Neuron (in vitro differentiated cells): ENCODE measurements around the gene KIAA1328.

Experiments
- H2AFZ ChIP-seq: one replicate; pipeline ENCODE4 v1.6.1; 2013; ENCODE audit warnings: low read depth, mild to moderate bottlenecking, inconsistent platforms, low read length, moderate library complexity
- H3K27me3 ChIP-seq: one replicate; pipeline ENCODE4 v1.6.1; 2013; ENCODE audit warnings: low read length; ENCODE audit not compliant: insufficient read depth
- H3K36me3 ChIP-seq: one replicate; pipeline ENCODE4 v1.6.1; 2013; ENCODE audit warnings: low read length; ENCODE audit not compliant: insufficient read depth
- H3K4me1 ChIP-seq: one replicate; pipeline ENCODE4 v1.6.1; 2013; ENCODE audit warnings: low read length; ENCODE audit not compliant: insufficient read depth
- H3K4me3 ChIP-seq: 2 replicates; pipeline ENCODE4 v1.5.1; 2013; ENCODE audit warnings: mild to moderate bottlenecking, low read length, moderate library complexity
- H3K9me3 ChIP-seq: one replicate; pipeline ENCODE4 v1.6.1; 2013; ENCODE audit warnings: low read length

KIAA1328 gene

DNA sequence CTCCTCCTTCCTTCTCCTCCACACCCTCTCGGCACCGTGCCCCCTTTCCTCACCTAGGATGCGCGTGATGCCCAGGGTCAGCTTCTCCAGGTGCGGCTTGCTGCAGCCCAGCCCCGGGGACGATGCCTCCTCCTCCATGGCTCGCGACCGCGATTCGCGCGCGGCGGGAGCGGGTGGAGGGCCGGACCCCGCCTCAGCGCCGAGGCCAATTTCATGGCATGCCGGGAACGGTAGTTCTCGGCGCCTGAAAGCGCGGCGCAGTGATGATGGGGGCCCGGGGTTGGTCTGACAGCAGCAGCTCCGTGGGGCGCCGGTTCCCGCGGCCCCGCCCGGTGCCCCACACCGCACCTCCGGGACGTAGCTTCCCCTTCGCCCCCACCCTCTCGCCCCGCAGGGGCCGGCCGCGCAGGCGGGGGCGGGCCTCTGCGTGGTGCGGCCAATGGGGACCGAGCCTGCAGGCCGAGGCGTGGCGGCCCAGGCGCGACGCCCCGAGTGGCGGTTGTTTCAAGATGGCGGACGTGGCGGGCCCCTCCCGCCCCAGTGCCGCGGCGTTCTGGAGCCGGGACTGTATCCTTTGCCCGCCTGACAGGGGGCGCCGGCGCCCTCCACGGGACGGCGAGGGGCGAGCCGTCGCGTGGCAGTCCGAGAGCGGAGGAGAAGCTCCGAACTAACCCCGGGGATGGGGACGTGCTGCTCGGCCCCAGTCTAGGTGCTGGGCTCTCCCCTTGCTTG is at the start of gene KIAA1328, which contains the start of gene TPGS2:
TSS of gene KIAA1328 (plus strand) at position 498 of the 732 bp plus-strand sequence. CDS start at position 510, 12 bp downstream.
TSS of gene TPGS2 (minus strand) at position 373 of the 732 bp plus-strand sequence. CDS start at position 138, 235 bp downstream.
- H3K9me3 ChIP-seq: peaks cover 2% of the 10 kb centered on the region
- H3K27me3 ChIP-seq: no peaks in the 10 kb centered on the region
- H3K4me3 ChIP-seq: peak within 1 kb of the TSS; percentile 79
- H3K36me3 ChIP-seq: peaks cover 4% of the 10 kb centered on the region
- H2AFZ ChIP-seq: peak within 1 kb of the TSS; percentile 69
- peaks cover 11% of the 10 kb centered on the region for H3K4me1 ChIP-seq

DNA sequence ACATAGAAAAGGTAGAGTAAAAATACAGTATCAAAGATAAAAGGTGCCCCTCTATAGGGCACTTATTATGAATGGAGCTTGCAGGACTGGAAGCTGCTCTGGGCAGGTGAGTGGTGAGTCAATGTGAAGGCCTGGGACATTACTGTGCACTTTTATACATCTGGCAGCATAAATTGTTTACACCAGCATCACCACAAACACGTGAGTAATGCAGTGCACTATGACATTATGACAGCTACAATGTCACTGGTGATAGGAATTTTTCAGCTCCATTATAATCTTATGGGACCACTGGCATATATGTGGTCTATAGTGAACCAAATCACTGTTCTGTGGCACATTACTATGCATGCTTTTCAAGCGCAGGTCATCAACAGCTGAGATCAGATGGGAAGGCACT is 48.2 kb upstream of the KIAA1328 start:
- Histone ChIP-seq H3K4me3 (no peak overlapping the region), H3K9me3 (no peaks in the 10 kb centered on the region), H3K27me3 (no peaks in the 10 kb centered on the region), H3K4me1 (no peaks in the 10 kb centered on the region), H3K36me3 (peaks cover 23% of the 10 kb centered on the region), H2AFZ (no peak overlapping the region)

DNA sequence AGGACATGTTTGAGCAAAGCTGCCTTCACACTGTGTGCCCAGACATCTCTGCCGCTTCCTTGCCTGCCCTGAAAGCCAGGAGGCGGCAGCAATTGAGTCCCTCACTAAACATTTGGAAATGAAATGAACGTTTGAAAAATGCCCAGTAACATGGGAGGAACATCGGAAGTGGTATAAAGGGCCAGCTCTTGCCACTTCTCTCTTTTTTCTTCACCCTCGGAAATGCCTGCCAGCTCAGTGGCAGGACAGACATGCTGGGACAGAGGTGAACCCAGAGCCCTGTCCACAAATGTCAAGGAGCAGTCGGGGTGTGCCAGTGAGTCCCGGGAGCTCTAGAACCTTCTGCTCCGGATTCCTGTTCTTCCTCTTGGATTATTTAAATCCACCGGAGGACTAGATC is 46.2 kb upstream of the KIAA1328 start:
- Histone ChIP-seq H3K27me3 (no peaks in the 10 kb centered on the region), H3K36me3 (peaks cover 21% of the 10 kb centered on the region), H3K4me3 (no peak overlapping the region), H3K4me1 (peaks cover 4% of the 10 kb centered on the region), H2AFZ (no peak overlapping the region), H3K9me3 (no peaks in the 10 kb centered on the region)

DNA sequence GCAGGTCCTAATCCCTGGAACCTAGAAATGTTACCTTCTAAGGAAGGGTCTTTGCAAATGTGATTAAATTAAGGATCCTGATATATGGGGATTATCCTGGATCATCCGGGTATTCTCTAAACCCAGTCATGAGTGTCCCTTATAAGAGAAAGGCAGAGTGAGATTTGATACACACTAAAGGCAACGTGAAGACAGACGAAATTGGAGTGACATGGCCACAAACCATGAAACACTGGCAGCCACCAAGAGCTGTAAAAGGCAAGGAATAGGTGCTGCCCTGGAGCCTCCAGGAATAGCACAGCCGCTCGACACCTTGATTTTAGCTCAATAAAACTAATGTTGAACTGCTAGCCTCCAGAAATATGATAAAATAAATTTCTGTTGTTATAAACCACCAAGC is 45.1 kb upstream of the KIAA1328 start:
- no peak overlapping the region for H2AFZ ChIP-seq
- peaks cover 21% of the 10 kb centered on the region for H3K36me3 ChIP-seq
- H3K27me3 ChIP-seq: no peaks in the 10 kb centered on the region
- H3K9me3 ChIP-seq: no peaks in the 10 kb centered on the region
- peaks cover 4% of the 10 kb centered on the region for H3K4me1 ChIP-seq
- H3K4me3 ChIP-seq: no peak overlapping the region

DNA sequence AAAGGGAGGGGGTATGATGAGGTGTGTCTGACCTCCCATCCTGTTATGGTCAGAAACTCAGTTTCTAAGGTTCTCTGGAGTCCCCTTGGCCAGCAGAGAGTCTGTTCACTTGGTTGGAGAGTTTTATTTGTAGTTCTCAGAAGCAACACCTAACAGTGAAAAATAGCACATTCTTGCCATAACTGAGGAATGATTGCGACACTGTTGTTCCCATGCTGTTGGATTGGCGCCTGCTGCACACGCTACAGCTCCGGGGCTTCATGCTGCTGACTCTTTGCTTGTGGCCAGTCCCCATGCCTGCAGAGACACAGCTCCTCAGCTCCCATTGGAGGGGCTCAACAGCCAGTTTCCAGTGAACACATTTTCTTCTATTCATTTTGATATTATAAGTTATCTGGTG is 42.2 kb upstream of the KIAA1328 start:
- H3K9me3 ChIP-seq: no peaks in the 10 kb centered on the region
- no peak overlapping the region for H2AFZ ChIP-seq
- no peak overlapping the region for H3K4me3 ChIP-seq
- H3K36me3 ChIP-seq: peaks cover 15% of the 10 kb centered on the region
- H3K4me1 ChIP-seq: peaks cover 4% of the 10 kb centered on the region
- H3K27me3 ChIP-seq: no peaks in the 10 kb centered on the region

DNA sequence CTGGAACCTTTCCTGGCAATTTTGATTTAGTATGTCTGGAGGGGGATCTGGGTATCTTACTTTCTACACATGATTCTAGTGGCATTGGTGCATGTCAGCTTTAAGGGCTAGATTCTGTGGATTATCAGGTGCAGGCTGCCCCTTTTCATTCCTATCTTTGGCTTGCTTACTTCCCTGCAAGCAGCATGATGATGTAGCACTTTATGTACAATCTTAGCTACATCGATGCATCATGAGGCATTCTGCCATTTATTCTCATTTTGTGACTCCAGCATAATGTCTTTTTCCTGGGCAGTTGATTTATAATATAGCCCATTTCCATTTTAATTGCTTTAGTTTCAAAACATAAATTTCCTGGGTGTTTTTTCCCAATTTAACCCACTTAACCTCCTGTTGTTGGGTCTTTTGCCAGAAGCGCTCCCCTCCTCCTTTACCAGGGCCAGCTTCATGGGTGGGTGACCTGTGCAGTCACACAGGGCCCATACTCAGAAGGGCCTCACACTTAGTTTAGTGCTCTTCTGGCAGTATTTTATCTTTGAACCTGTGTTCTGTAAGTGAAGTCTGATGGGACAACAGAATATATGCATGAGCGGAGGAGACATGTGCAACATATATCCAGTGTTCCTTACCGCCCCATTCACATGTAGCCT is 36.2 kb upstream of the KIAA1328 start:
- no peak overlapping the region for H2AFZ ChIP-seq
- peaks cover 64% of the 10 kb centered on the region for H3K36me3 ChIP-seq
- no peaks in the 10 kb centered on the region for H3K4me1 ChIP-seq
- H3K4me3 ChIP-seq: no peak overlapping the region
- H3K27me3 ChIP-seq: no peaks in the 10 kb centered on the region
- no peaks in the 10 kb centered on the region for H3K9me3 ChIP-seq

DNA sequence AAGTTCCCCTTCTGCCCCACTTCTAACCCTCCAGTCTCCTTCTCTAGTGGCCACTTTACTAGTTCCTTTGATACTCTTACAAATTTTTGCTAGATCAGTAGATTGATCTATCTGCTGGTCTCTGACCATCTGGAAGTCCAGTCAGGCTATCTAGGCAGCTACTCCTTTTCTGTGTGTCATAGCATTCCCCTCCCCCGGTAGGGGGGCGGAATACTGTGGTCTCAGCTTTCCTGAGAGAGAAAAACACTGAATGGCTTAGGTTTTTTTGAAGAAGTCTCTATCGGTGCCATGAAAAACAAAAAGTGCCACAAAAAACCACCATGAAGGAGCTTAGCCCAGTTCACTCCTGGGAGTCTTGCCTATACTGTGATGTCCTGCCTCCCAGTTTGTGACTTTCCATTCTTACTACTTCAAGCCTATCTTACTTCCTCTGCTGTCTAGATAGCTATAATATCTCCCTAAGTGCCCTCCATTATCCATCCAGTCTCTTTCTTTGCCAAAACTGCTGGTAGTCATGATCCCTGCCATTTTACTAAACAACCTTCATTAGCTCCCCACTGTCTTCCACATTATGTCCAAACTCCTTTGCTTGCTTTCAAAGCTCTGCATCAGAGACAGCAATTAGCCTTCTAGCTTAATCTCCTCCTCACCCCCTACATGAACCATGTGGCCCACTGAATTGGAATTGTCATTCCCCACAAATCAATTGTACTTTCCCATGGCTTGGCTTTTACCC is 30.0 kb upstream of the KIAA1328 start:
- H3K9me3 ChIP-seq: peaks cover 5% of the 10 kb centered on the region
- H3K27me3 ChIP-seq: no peaks in the 10 kb centered on the region
- H3K4me1 ChIP-seq: no peaks in the 10 kb centered on the region
- H3K4me3 ChIP-seq: no peak overlapping the region
- H2AFZ ChIP-seq: no peak overlapping the region
- peaks cover 77% of the 10 kb centered on the region for H3K36me3 ChIP-seq

DNA sequence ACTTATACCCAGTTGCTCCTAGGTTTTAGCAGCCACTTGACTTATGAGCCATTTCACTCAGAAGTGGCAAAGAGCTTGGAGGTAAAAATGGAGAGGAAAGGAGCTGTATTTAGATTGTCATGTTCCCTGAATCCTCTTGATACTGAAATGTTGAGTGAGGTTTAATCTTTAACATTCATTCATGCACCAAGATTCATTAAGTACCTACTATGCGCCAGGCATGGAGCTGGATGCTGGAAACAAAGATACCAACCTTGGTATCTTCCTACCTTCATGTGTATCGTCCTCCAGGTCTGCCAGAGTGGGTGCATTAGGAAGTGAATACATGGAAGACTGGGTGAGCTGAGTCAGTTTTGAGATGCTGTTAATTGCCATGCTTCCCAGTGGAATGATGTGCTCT is 23.8 kb upstream of the KIAA1328 start:
- H3K4me1 ChIP-seq: no peaks in the 10 kb centered on the region
- no peak overlapping the region for H3K4me3 ChIP-seq
- peaks cover 6% of the 10 kb centered on the region for H3K9me3 ChIP-seq
- H2AFZ ChIP-seq: no peak overlapping the region
- H3K36me3 ChIP-seq: peaks cover 63% of the 10 kb centered on the region
- no peaks in the 10 kb centered on the region for H3K27me3 ChIP-seq

DNA sequence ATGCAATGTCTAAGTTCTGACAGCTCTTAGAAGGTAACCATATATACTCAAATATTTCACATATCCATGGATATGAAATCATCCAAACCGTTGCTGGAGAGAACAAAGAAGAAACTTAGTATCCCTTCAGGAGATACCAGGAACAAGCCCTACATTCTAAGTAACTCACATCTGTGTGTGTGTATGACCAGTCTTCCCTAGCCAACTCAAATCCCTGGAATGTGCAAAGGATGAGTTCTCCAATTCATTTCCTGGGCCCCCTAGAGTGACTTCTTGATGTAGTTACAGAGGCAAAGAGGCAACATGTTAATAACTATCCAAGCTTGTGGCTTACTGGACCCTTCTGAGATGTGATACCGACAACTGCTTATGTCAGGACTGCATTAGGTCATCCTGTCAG is 20.2 kb upstream of the KIAA1328 start:
- Histone ChIP-seq H2AFZ (no peak overlapping the region), H3K9me3 (peaks cover 2% of the 10 kb centered on the region), H3K4me3 (no peak overlapping the region), H3K36me3 (peaks cover 53% of the 10 kb centered on the region), H3K4me1 (no peaks in the 10 kb centered on the region), H3K27me3 (no peaks in the 10 kb centered on the region)

DNA sequence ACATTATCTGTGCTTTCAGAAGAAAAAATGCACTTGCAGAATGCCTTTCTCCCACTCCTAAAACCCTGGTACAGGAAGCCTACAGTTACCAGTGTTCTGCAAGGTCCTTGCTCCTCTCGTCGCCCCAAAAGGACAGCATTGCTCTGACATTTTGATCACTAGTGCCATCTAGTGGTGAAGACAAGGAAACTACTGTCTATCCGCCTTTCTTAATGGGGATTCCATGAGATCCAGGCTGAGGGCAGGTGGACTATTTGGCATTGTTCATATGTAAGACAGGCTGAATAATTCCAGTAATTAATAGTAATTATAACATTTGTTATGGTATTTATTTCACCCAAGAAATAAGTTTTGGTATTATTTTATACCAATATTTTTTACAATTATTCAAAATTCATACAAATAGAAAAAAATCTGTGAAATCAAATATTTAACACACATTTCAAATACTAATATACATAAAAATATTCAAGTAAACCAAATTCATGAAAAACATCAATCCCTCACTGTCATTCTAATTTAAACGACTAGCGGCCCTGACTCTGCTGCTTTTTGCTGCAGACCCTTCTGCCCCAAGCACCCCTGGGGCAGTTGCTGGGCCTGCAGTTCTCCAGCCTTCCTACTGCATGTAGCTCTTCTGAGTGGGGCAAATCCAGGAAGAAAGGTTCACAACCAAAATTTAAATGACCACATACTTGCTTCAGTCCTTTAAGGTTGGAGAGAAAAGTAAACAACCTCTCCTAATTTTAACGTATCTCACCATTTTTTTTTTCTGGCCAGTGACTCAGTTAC is 19.1 kb upstream of the KIAA1328 start:
- no peak overlapping the region for H3K4me3 ChIP-seq
- no peaks in the 10 kb centered on the region for H3K4me1 ChIP-seq
- H3K27me3 ChIP-seq: no peaks in the 10 kb centered on the region
- H3K36me3 ChIP-seq: peaks cover 52% of the 10 kb centered on the region
- H2AFZ ChIP-seq: no peak overlapping the region
- H3K9me3 ChIP-seq: no peaks in the 10 kb centered on the region

DNA sequence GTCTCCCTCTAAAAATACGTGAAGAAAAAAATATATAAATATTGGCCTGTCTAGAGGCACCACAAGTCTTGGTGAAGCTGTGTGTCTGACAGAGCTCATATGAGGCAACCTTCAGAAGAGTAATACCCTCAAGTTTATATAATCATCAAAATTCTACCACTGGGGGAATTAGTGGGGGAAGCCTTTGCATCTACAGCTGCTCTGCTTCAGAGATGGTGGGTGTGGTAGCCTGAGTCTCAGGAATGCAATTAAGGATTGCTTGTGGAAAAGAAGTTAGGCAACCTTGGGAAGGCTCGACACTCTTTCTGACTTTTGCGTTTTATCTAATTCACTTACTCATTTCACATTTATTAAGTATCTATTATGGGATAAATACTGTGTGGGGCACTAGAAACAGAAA is 17.5 kb upstream of the KIAA1328 start:
- peaks cover 50% of the 10 kb centered on the region for H3K36me3 ChIP-seq

DNA sequence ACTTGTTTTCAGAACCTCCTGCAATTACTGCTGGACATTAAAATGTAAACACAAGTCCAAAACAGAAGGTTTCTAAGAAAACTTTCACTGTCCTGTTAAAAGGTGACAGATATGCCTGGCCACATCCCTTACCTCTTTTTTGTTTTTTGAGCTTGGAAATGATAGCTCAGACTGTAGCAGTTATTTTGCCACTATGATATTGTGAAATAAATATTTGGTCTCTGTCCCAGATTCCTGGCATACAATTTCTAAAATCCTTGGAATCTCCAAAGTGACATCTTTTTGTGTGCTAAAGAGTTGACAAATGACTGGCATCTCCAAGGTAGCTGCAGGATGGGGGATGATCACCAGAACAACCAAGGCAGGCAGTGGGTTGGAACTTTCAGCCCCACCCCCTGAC is 17.0 kb upstream of the KIAA1328 start:
- Histone ChIP-seq H3K27me3 (no peaks in the 10 kb centered on the region), H3K9me3 (no peaks in the 10 kb centered on the region), H2AFZ (no peak overlapping the region), H3K4me3 (no peak overlapping the region), H3K4me1 (no peaks in the 10 kb centered on the region), H3K36me3 (peaks cover 53% of the 10 kb centered on the region)

More for the DNA sequence above, 17.5 kb upstream of the KIAA1328 start:
- no peak overlapping the region for H3K4me3 ChIP-seq
- H3K9me3 ChIP-seq: no peaks in the 10 kb centered on the region
- H3K27me3 ChIP-seq: no peaks in the 10 kb centered on the region
- H3K4me1 ChIP-seq: no peaks in the 10 kb centered on the region
- H2AFZ ChIP-seq: no peak overlapping the region
